ENCODE data around the gene DDX55. TPM values are rescaled to one million over a fixed set of nuclear protein-coding genes. Genes with fewer than 3 reads are reported as not detected.
"Not testable (repeated sequence)": the region's sequence is repeated elsewhere in the genome, so short reads cannot be mapped to it uniquely, and the experiment has no call there.

The DDX55 gene
- total and polyA plus RNA-seq, 2 donors (not counting 1 experiment from before 2014, with no cell fraction given), result 11.2 to 14.9 TPM

DNA sequence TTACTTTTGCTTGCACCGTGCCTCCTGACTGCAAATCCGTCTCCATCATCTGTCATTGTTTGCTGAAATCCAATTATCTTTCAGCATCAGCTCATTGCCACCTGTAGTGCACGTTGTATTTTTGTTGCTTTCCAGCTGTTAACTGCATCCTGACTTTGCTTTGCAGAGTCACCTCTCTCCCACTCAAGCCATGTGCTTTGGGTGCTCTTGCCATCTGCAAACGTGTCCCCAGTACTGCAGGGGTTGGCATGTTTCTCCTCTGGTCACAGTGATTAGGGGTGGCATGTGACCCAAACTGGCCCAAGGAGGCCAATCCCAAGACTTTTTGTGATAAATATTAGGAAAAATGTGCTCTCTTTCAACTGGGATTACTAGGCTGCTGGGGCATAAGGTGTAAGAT is 28.0 kb upstream of the DDX55 start:
- H3K9ac ChIP-seq (ENCODE audit: insufficient read depth, low read length), result no peak overlapping the region
- H2AFZ ChIP-seq (ENCODE audit: low read length), result no peak overlapping the region
- H3K4me2 ChIP-seq (ENCODE audit: extremely low read depth, insufficient read depth, low read length), result no peak overlapping the region
- H3K79me2 ChIP-seq (ENCODE audit: control insufficient read depth, insufficient read depth, low read length), result no peaks in the 10 kb centered on the region
- H3K27ac ChIP-seq (ENCODE audit: insufficient read depth, low read length), result no peak overlapping the region
- H3K4me3 ChIP-seq (replicated peaks in 1 of 4; ENCODE audit: control extremely low read depth in 1 of 4, insufficient read depth in 1 of 4, low read depth in 3 of 4, low read length in 4 of 4), result no peak overlapping the region
- H3K27me3 ChIP-seq (ENCODE audit: control insufficient read depth, insufficient read depth, low read length), result peaks cover 2% of the 10 kb centered on the region
- H3K36me3 ChIP-seq (ENCODE audit: control insufficient read depth, insufficient read depth, low read length), result no peaks in the 10 kb centered on the region
- DNase-seq (ENCODE audit: low read depth in 2 of 2), result no peak
- no peak for TF ChIP-seq EZH2 (IDR thresholded peaks at IDR 0.05; ENCODE audit: low read length, missing control alignments)
- TF ChIP-seq, protein P1, sequence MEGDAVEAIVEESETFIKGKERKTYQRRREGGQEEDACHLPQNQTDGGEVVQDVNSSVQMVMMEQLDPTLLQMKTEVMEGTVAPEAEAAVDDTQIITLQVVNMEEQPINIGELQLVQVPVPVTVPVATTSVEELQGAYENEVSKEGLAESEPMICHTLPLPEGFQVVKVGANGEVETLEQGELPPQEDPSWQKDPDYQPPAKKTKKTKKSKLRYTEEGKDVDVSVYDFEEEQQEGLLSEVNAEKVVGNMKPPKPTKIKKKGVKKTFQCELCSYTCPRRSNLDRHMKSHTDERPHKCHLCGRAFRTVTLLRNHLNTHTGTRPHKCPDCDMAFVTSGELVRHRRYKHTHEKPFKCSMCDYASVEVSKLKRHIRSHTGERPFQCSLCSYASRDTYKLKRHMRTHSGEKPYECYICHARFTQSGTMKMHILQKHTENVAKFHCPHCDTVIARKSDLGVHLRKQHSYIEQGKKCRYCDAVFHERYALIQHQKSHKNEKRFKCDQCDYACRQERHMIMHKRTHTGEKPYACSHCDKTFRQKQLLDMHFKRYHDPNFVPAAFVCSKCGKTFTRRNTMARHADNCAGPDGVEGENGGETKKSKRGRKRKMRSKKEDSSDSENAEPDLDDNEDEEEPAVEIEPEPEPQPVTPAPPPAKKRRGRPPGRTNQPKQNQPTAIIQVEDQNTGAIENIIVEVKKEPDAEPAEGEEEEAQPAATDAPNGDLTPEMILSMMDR (conservative IDR thresholded peaks at IDR 0.05 in 1 of 2, IDR thresholded peaks at IDR 0.05 in 1 of 2; ENCODE audit: low read depth in 1 of 2, low read length in 2 of 2), result no peak
- no peaks in the 10 kb centered on the region for H3K4me1 ChIP-seq (ENCODE audit: control insufficient read depth, extremely low read depth, insufficient read depth, low read length)
- no peaks in the 10 kb centered on the region for H3K9me3 ChIP-seq (ENCODE audit: control insufficient read depth, insufficient read depth, low read depth, low read length)
- no peaks in the 10 kb centered on the region for H4K20me1 ChIP-seq (ENCODE audit: control insufficient read depth, extremely low read depth, insufficient read depth, low read length)

DNA sequence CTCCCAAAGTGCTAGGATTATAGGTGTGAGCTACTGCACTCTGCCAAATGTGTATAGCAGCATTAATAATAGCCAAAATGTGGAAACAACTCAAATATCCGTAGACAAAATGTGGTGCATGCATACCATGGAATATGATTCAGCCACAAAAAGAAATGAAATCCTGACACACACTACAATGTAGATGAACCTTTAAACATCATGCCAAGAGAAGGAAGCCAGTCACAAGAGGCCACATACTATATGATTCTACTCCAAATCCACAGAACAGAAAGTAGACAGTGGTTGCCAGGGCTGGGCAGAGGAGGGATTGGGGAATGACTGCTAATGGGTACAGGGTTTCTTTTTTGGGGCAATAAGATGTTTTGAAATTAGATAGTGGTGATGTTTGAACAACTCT is 25.3 kb upstream of the DDX55 start:
- peak in 1 of 2 donors; percentile 39 for DNase-seq (ENCODE audit: low read depth in 2 of 2)
- no peak overlapping the region for H3K4me2 ChIP-seq (ENCODE audit: extremely low read depth, insufficient read depth, low read length)
- no peaks in the 10 kb centered on the region for H4K20me1 ChIP-seq (ENCODE audit: control insufficient read depth, extremely low read depth, insufficient read depth, low read length)
- no peaks in the 10 kb centered on the region for H3K79me2 ChIP-seq (ENCODE audit: control insufficient read depth, insufficient read depth, low read length)
- H3K4me1 ChIP-seq (ENCODE audit: control insufficient read depth, extremely low read depth, insufficient read depth, low read length), result no peaks in the 10 kb centered on the region
- TF ChIP-seq EZH2 (IDR thresholded peaks at IDR 0.05; ENCODE audit: low read length, missing control alignments), result no peak
- TF ChIP-seq, protein P1 (conservative IDR thresholded peaks at IDR 0.05 in 1 of 2, IDR thresholded peaks at IDR 0.05 in 1 of 2; ENCODE audit: low read depth in 1 of 2, low read length in 2 of 2), result no peak
- H3K9me3 ChIP-seq (ENCODE audit: control insufficient read depth, insufficient read depth, low read depth, low read length), result no peaks in the 10 kb centered on the region
- H3K36me3 ChIP-seq (ENCODE audit: control insufficient read depth, insufficient read depth, low read length), result no peaks in the 10 kb centered on the region
- H3K4me3 ChIP-seq (replicated peaks in 1 of 4; ENCODE audit: control extremely low read depth in 1 of 4, insufficient read depth in 1 of 4, low read depth in 3 of 4, low read length in 4 of 4), result no peak overlapping the region
- H3K27me3 ChIP-seq (ENCODE audit: control insufficient read depth, insufficient read depth, low read length), result peaks cover 2% of the 10 kb centered on the region
- H3K9ac ChIP-seq (ENCODE audit: insufficient read depth, low read length), result no peak overlapping the region
- H2AFZ ChIP-seq (ENCODE audit: low read length), result no peak overlapping the region
- no peak overlapping the region for H3K27ac ChIP-seq (ENCODE audit: insufficient read depth, low read length)

DNA sequence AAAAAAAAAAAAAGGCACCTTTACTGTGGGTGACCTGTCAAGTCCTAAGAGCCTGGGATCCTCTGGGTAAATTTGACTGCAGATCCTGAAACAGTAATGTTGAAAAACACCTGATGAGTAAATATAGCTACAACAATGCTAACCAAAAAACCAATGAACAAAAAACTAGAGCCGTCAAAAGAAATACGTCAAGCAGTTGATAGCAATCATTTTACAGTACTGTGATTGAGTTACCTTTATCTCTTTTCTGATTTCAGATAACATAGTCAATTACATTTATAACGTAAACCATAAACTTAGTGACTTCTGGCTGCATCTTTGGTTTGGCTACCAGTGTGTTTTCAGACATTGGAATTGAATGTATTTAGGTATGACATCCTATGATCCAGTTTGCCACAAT is 23.7 kb upstream of the DDX55 start:
- Histone ChIP-seq H3K4me2 (ENCODE audit: extremely low read depth, insufficient read depth, low read length) (no peak overlapping the region), H3K4me3 (replicated peaks in 1 of 4; ENCODE audit: control extremely low read depth in 1 of 4, insufficient read depth in 1 of 4, low read depth in 3 of 4, low read length in 4 of 4) (no peak overlapping the region), H3K27me3 (ENCODE audit: control insufficient read depth, insufficient read depth, low read length) (no peaks in the 10 kb centered on the region), H3K9me3 (ENCODE audit: control insufficient read depth, insufficient read depth, low read depth, low read length) (no peaks in the 10 kb centered on the region), H3K4me1 (ENCODE audit: control insufficient read depth, extremely low read depth, insufficient read depth, low read length) (peaks cover 4% of the 10 kb centered on the region), H4K20me1 (ENCODE audit: control insufficient read depth, extremely low read depth, insufficient read depth, low read length) (no peaks in the 10 kb centered on the region), H3K36me3 (ENCODE audit: control insufficient read depth, insufficient read depth, low read length) (no peaks in the 10 kb centered on the region), H3K9ac (ENCODE audit: insufficient read depth, low read length) (no peak overlapping the region), H2AFZ (ENCODE audit: low read length) (no peak overlapping the region), H3K27ac (ENCODE audit: insufficient read depth, low read length) (no peak overlapping the region), H3K79me2 (ENCODE audit: control insufficient read depth, insufficient read depth, low read length) (peaks cover 11% of the 10 kb centered on the region)
- no peak for DNase-seq (ENCODE audit: low read depth in 2 of 2)
- TF ChIP-seq EZH2 (IDR thresholded peaks at IDR 0.05; ENCODE audit: low read length, missing control alignments), result no peak
- TF ChIP-seq, protein P1 (conservative IDR thresholded peaks at IDR 0.05 in 1 of 2, IDR thresholded peaks at IDR 0.05 in 1 of 2; ENCODE audit: low read depth in 1 of 2, low read length in 2 of 2), result no peak

DNA sequence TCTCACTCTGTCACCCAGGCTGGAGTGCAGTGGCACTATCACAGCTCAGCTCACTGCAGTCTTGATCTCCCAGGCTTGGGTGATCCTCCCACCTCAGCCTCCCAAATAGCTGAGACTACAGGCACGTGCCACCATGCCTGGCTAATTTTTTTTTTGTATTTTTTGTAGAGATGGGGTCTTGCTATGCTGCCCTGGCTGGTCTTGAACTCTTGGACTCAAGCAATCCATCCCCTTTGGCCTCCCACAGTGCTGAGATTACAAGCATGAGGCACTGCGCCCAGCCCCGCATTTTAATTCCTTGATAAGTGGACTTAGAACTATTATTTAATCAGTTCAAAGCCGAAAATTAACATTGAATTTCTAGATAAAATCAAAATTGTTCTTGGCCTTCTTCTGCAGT is 23.1 kb upstream of the DDX55 start:
- H3K36me3 ChIP-seq (ENCODE audit: control insufficient read depth, insufficient read depth, low read length); DNase-seq (ENCODE audit: low read depth in 2 of 2); H3K9ac ChIP-seq (ENCODE audit: insufficient read depth, low read length); H3K27me3 ChIP-seq (ENCODE audit: control insufficient read depth, insufficient read depth, low read length); H4K20me1 ChIP-seq (ENCODE audit: control insufficient read depth, extremely low read depth, insufficient read depth, low read length); H2AFZ ChIP-seq (ENCODE audit: low read length); H3K9me3 ChIP-seq (ENCODE audit: control insufficient read depth, insufficient read depth, low read depth, low read length); H3K27ac ChIP-seq (ENCODE audit: insufficient read depth, low read length); H3K4me2 ChIP-seq (ENCODE audit: extremely low read depth, insufficient read depth, low read length); H3K4me3 ChIP-seq (replicated peaks in 1 of 4; ENCODE audit: control extremely low read depth in 1 of 4, insufficient read depth in 1 of 4, low read depth in 3 of 4, low read length in 4 of 4); H3K4me1 ChIP-seq (ENCODE audit: control insufficient read depth, extremely low read depth, insufficient read depth, low read length): not testable (repeated sequence)
- H3K79me2 ChIP-seq (ENCODE audit: control insufficient read depth, insufficient read depth, low read length), result peaks cover 13% of the 10 kb centered on the region

Data from fibroblast of lung (primary cell).